Osteoblast (primary cell): ENCODE data around the gene AK9. TPM values are rescaled to one million over a fixed set of nuclear protein-coding genes. Genes with fewer than 3 reads are reported as not detected.

ENCODE experiments used
- DNase-seq: peaks from one replicate; pipeline ENCODE4 v3.0.0; 2011; ENCODE audit warnings: low spot score, mixed read lengths; ENCODE audit not compliant: insufficient read length; ENCODE audit errors: missing footprints
- H2AFZ ChIP-seq: 2 replicates; pipeline ENCODE4 v1.6.0; 2011; ENCODE audit warnings: mild to moderate bottlenecking, low read length
- H3K27ac ChIP-seq: 2 replicates; pipeline ENCODE4 v1.5.1; 2011; ENCODE audit warnings: mild to moderate bottlenecking, low read depth, low read length, moderate library complexity
- H3K27me3 ChIP-seq: 2 replicates; pipeline ENCODE4 v1.6.0; 2012; ENCODE audit warnings: mild to moderate bottlenecking, control low read depth, inconsistent platforms, low read length, moderate library complexity; ENCODE audit not compliant: insufficient read depth
- H3K36me3 ChIP-seq: 2 replicates; pipeline ENCODE4 v1.5.1; 2011; ENCODE audit warnings: mild to moderate bottlenecking, low read length, control low read depth, moderate library complexity; ENCODE audit not compliant: insufficient read depth
- H3K4me1 ChIP-seq: 2 replicates; pipeline ENCODE4 v1.5.1; 2011; ENCODE audit warnings: mild to moderate bottlenecking, low read length, control low read depth, moderate library complexity; ENCODE audit not compliant: insufficient read depth
- H3K4me2 ChIP-seq: 2 replicates; pipeline ENCODE4 v1.6.0; 2011; ENCODE audit warnings: mild to moderate bottlenecking, low read length; ENCODE audit not compliant: insufficient read depth
- H3K4me3 ChIP-seq: fragments of 200-600 bp; sonication (generic); 3 replicates; pipeline ENCODE4 v1.5.1; 2012; ENCODE audit warnings: mild to moderate bottlenecking, low read length, inconsistent platforms; ENCODE audit not compliant: insufficient read depth
- H3K79me2 ChIP-seq: 2 replicates; pipeline ENCODE4 v1.6.0; 2012; ENCODE audit warnings: mild to moderate bottlenecking, low read length, control low read depth, inconsistent platforms; ENCODE audit not compliant: insufficient read depth
- H3K9me3 ChIP-seq: 2 replicates; pipeline ENCODE4 v1.5.1; 2011; ENCODE audit warnings: low read depth, low read length, control low read depth
- H4K20me1 ChIP-seq: 2 replicates; pipeline ENCODE4 v1.6.0; 2012; ENCODE audit warnings: mild to moderate bottlenecking, low read length, control low read depth; ENCODE audit not compliant: insufficient read depth
- total RNA-seq: library from RNA; depleted of rRNA; stranded (reverse); fragments of >200 nt; gene quantifications from 2 replicates; pipeline ENCODE4 v1.2.3, GENCODE V29; 2012
- TF ChIP-seq, protein P1 (sequence below): IDR thresholded peaks from 2 replicates; pipeline ENCODE4 v1.5.1; 2011; ENCODE audit warnings: mild to moderate bottlenecking, low read depth, low read length, moderate library complexity; ENCODE audit errors: extremely low read depth

The AK9 gene
- total RNA-seq, 1 donor, result 5.8 TPM

DNA sequence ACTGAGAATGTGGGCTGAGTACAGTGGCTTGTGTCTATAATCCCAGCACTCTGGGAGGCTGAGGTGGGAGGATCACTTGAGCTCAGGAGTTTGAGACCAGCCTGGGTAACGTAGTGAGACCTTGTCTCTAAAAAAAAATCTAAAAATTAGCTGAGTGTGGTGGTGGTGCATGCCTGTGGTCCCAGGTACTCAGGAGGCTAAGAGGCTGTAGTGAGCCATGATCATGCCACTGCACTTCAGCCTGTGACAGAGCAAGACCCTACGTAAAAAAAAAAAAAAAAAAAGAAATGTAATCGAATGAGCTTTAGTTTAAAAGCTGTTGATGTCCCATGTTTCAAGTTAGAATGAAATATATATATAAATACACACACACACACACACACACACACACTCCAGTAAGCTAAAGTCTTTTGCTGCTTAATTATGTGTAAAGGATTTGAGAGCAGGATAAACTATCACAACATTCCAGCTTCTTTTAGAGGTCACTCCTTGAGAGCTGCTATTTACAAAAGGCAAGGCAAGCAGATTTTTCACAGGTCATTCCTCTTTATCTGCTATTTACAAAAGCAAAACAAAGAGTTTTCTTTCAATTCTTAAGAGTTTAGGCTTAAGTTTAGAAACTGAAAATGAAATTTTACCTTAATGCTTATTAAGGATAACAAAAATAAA, 230.7 kb downstream of the AK9 start:
- H2AFZ ChIP-seq, result no peak overlapping the region
- no peaks in the 10 kb centered on the region for H3K9me3 ChIP-seq
- H3K36me3 ChIP-seq, result peaks cover 10% of the 10 kb centered on the region
- DNase-seq, result no peak
- no peak overlapping the region for H3K27ac ChIP-seq
- no peak overlapping the region for H3K4me3 ChIP-seq
- no peaks in the 10 kb centered on the region for H3K79me2 ChIP-seq
- peaks cover 4% of the 10 kb centered on the region for H3K4me1 ChIP-seq
- H3K27me3 ChIP-seq, result no peaks in the 10 kb centered on the region
- H4K20me1 ChIP-seq, result no peaks in the 10 kb centered on the region
- H3K4me2 ChIP-seq, result no peak overlapping the region
- TF ChIP-seq, protein P1, sequence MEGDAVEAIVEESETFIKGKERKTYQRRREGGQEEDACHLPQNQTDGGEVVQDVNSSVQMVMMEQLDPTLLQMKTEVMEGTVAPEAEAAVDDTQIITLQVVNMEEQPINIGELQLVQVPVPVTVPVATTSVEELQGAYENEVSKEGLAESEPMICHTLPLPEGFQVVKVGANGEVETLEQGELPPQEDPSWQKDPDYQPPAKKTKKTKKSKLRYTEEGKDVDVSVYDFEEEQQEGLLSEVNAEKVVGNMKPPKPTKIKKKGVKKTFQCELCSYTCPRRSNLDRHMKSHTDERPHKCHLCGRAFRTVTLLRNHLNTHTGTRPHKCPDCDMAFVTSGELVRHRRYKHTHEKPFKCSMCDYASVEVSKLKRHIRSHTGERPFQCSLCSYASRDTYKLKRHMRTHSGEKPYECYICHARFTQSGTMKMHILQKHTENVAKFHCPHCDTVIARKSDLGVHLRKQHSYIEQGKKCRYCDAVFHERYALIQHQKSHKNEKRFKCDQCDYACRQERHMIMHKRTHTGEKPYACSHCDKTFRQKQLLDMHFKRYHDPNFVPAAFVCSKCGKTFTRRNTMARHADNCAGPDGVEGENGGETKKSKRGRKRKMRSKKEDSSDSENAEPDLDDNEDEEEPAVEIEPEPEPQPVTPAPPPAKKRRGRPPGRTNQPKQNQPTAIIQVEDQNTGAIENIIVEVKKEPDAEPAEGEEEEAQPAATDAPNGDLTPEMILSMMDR, result no peak

DNA sequence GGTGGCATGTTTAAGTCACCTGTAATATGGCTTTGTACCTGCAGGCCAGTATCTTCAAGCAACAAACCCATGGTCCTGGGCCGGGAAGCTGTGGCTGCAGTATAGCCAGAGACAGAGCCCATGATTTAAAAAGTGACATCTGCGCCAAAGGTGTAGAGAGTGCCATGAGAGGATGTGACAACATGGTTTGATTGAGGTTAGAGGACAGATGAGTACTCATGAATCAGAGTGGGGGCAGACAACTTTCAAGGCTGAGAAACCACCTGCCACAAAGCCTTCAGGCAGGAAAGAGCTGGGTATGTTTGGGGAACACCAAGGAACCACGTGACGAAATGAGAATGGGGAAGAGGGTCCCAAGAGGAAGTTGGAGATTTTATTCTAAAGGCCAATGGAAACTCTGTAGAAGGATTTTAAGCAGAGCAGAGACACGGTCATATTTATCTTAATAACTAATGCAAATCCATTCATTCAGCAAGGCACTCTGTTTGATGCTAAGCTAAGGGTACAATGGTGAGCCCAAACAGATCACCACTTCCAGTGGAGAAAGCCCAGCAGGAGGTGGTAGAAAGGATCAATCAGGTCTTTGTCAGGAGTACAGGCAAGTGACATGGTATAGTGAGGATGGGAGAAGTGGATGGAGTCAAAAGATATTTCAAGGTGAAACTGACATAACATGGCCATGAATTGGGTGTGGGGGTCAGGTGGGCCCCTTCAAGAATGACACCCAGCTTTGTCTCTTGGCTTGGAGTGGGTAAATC, 232.0 kb downstream of the AK9 start:
- Histone ChIP-seq H3K4me1 (peaks cover 4% of the 10 kb centered on the region), H3K36me3 (no peaks in the 10 kb centered on the region), H3K4me2 (no peak overlapping the region), H3K9me3 (no peaks in the 10 kb centered on the region), H3K27ac (no peak overlapping the region), H3K27me3 (no peaks in the 10 kb centered on the region), H2AFZ (no peak overlapping the region), H3K4me3 (no peak overlapping the region), H3K79me2 (no peaks in the 10 kb centered on the region), H4K20me1 (no peaks in the 10 kb centered on the region)
- TF ChIP-seq, protein P1, result no peak
- DNase-seq, result peak; percentile 66

DNA sequence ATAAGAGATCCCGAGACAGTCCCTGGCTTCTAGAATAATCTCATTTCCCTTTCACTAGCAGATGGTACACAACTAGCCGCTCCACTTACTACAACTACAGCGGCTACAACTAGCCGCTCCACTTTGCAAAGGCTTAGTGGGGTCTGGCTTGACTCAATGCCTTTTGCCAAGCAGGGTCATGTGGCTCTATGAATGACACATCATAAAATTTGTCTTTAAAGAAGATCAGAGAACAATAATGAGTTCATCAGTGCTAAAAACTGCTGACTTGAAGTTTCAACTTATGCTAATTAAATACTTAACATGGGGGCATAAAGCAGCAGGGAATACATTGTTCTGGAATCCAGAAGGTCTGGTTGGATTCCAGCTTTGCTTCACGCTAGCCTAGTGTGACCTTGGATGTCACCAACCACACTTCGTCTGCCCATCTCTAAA, 233.4 kb downstream of the AK9 start:
- Histone ChIP-seq H3K4me3 (no peak overlapping the region), H2AFZ (no peak overlapping the region), H3K27ac (no peak overlapping the region), H3K4me2 (no peak overlapping the region), H3K4me1 (peaks cover 4% of the 10 kb centered on the region), H3K79me2 (no peaks in the 10 kb centered on the region), H3K27me3 (no peaks in the 10 kb centered on the region), H3K9me3 (no peaks in the 10 kb centered on the region), H4K20me1 (no peaks in the 10 kb centered on the region), H3K36me3 (no peaks in the 10 kb centered on the region)
- DNase-seq, result no peak
- TF ChIP-seq, protein P1, result no peak

DNA sequence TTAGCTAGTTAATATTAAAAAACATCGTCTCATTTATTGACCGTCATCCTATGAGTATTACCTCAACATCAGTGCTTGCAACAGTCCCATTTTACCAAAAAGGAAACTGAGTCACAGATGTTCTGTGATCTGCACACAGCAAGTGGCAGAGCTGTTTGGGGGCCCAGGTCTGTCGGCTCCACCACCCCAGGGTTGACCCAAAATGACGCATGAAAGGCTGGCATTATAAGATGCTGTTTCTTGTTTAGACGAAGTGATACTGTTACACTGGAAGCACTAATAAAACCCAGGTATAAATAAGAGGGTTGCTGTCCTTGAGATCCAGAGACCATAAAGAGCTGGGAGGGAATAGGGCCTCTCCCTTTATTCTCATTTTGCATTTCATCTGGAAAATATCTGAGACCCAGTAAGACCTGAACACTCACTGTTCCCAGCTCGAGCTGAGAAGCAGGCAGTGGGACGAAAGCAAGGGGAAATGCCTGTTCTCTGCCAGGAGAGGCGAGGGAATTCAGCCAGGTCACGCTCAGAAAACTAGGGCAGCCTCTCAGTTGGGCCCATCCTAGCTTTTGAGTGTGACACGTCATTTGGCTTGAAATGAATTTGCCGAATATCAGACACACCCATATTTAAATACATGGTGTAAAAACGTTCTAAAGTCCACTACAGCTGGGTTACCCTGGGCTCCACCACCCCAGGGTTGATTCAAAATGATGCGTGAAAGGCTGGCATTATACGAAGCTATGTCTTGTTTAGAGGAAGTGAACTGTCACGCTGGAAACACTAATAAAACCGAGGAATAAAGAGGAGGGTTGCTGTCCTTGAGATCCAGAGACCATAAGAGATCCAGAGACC, 234.1 kb downstream of the AK9 start:
- peak; percentile 78 for DNase-seq
- no peaks in the 10 kb centered on the region for H3K27me3 ChIP-seq
- peak overlapping the region; percentile 90 for H3K4me2 ChIP-seq
- peaks cover under 1% of the 10 kb centered on the region for H3K36me3 ChIP-seq
- TF ChIP-seq, protein P1, result no peak
- H3K9me3 ChIP-seq, result no peaks in the 10 kb centered on the region
- no peak overlapping the region for H3K27ac ChIP-seq
- H3K4me1 ChIP-seq, result peaks cover 4% of the 10 kb centered on the region
- H4K20me1 ChIP-seq, result no peaks in the 10 kb centered on the region
- no peaks in the 10 kb centered on the region for H3K79me2 ChIP-seq
- no peak overlapping the region for H2AFZ ChIP-seq
- no peak overlapping the region for H3K4me3 ChIP-seq
